SIG-M5 (cell line): ENCODE results near the gene THOC5.

Experiments
- DNase-seq: peaks from one replicate; lab custom pipeline; 2025; lab: John Stamatoyannopoulos, UW

The THOC5 gene

GRCh38 chr22:29476116-29476515 is 77.4 kb downstream of the THOC5 start:
- DNase-seq, result no peak

GRCh38 chr22:29475550-29475949 is 78.0 kb downstream of the THOC5 start:
- DNase-seq, result no peak

GRCh38 chr22:29473001-29473400 is 80.6 kb downstream of the THOC5 start:
- DNase-seq, result no peak

GRCh38 chr22:29470159-29470855 is 83.2 kb downstream of the THOC5 start:
- DNase-seq, result no peak

GRCh38 chr22:29469755-29470154 is 83.8 kb downstream of the THOC5 start:
- DNase-seq, result no peak

GRCh38 chr22:29464581-29464980 is 89.0 kb downstream of the THOC5 start:
- DNase-seq, result no peak

GRCh38 chr22:29463629-29464028 is 89.9 kb downstream of the THOC5 start:
- DNase-seq, result no peak

- DNase-seq, result no peak
Observed at GRCh38 chr22:29461263-29461662, 92.3 kb downstream of the THOC5 start.

- DNase-seq, result no peak
Observed at GRCh38 chr22:29459773-29460172, 93.8 kb downstream of the THOC5 start.

DNA sequence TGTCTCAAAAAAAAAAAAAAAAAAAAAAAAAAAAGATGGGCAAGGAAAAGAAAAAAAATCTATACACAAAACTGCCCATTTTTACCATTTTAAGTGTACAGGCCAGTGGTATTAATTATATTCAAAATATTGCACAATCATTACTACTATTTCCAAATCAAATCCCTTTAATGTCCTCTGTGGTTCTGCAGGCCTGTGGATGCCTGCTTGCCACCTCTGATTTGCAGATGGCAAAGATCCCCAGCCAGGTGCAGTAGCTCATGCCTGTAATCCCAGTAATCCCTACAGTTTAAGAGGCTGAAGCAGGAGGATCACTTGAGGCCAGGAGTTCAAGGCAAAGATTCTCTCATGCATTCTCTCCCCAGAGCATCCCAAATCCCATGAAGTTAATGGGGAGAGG is 95.0 kb downstream of the THOC5 start:
- DNase-seq, result no peak

- no peak for DNase-seq
Observed at GRCh38 chr22:29457730-29458129, 95.8 kb downstream of the THOC5 start.

GRCh38 chr22:29456211-29456671 is 97.3 kb downstream of the THOC5 start:
- DNase-seq, result no peak
